GM12878 (cell line): Measurements from ENCODE around the gene MYH9. TPM values are rescaled to one million over a fixed set of nuclear protein-coding genes. Genes with fewer than 3 reads are reported as not detected.

Experiments
- CBFB ChIP-seq: IDR thresholded peaks from 2 replicates; pipeline ENCODE4 v1.6.1; 2016; ENCODE audit warnings: antibody characterized with exemption, low read depth
- ETV6 ChIP-seq, 2 experiments: fragments of 450-650 bp in 1 of 2; IDR thresholded peaks in 1 of 2; conservative IDR thresholded peaks in 1 of 2; 2 replicates each; pipeline ENCODE4 v1.6.1; 2014; ENCODE audit warnings: antibody characterized with exemption in 1 of 2, borderline replicate concordance in 1 of 2, low read depth in 1 of 2, mild to moderate bottlenecking in 1 of 2, moderate library complexity in 1 of 2
- HDAC2 ChIP-seq: fragments of 200-600 bp; sonication (generic); IDR thresholded peaks from 2 replicates; pipeline ENCODE4 v1.6.1; 2017
- KAT2A ChIP-seq: conservative IDR thresholded peaks from 2 replicates; pipeline ENCODE4 v1.6.1; 2011; ENCODE audit warnings: low read depth, low read length; ENCODE audit not compliant: control insufficient read depth
- KDM1A ChIP-seq: fragments of 200-600 bp; sonication (generic); IDR thresholded peaks from 2 replicates; pipeline ENCODE4 v1.6.1; 2016; ENCODE audit warnings: borderline replicate concordance
- LARP7 ChIP-seq: fragments of 450-650 bp; IDR thresholded peaks from 2 replicates; pipeline ENCODE4 v1.6.1; 2017; ENCODE audit warnings: mild to moderate bottlenecking
- MTA3 ChIP-seq: IDR thresholded peaks from 2 replicates; pipeline ENCODE4 v1.6.1; 2012; ENCODE audit warnings: low read length, inconsistent platforms, borderline replicate concordance
- NR2F1 ChIP-seq: fragments of 450-650 bp; conservative IDR thresholded peaks from 2 replicates; pipeline ENCODE4 v1.6.1; 2017; ENCODE audit warnings: mild to moderate bottlenecking
- RB1 ChIP-seq: fragments of 450-650 bp; formaldehyde crosslinking; IDR thresholded peaks from 2 replicates; pipeline ENCODE4 v1.6.1; 2017; ENCODE audit warnings: mild to moderate bottlenecking, borderline replicate concordance
- RBBP5 ChIP-seq: fragments of 200-600 bp; sonication (generic); conservative IDR thresholded peaks from 2 replicates; pipeline ENCODE4 v1.6.1; 2016
- SIN3A ChIP-seq: IDR thresholded peaks from 2 replicates; pipeline ENCODE4 v1.6.1; 2012; ENCODE audit warnings: low read depth, low read length, improper control_type of control experiment
- SREBF2 ChIP-seq: IDR thresholded peaks from 2 replicates; pipeline ENCODE4 v1.6.1; 2012; ENCODE audit warnings: mild to moderate bottlenecking, low read length
- STAT1 ChIP-seq: fragments of 450-650 bp; conservative IDR thresholded peaks from 2 replicates; pipeline ENCODE4 v1.6.1; 2014; ENCODE audit warnings: antibody characterized with exemption, mild to moderate bottlenecking
- TCF12 ChIP-seq: IDR thresholded peaks from 2 replicates; pipeline ENCODE4 v1.6.1; 2011; ENCODE audit warnings: low read depth, mild to moderate bottlenecking, low read length
- ZNF274 ChIP-seq: IDR thresholded peaks from one replicate; pipeline ENCODE4 v1.8.0; 2011; ENCODE audit not compliant: insufficient read length, insufficient read depth
- polyA plus RNA-seq, 11 experiments: library from polyadenylated mRNA; depleted of rRNA in 4 of 11; unstranded in 6 of 11; stranded (reverse) in 5 of 11; fragments of >200 nt; fragmentation: Nextera tagmentation in 4 of 11; fragmentation: Illumina TruSeq in 1 of 11; extraction: Ambion mirVana in 4 of 11; extraction: Trizol in 1 of 11; gene quantifications; 1 replicate in 1 of 11; 2 replicates in 10 of 11; pipeline versions ENCODE4 v1.2.1 to v1.2.3, GENCODE V29; 2011 to 2016; ENCODE audit warnings: inconsistent platforms in 2 of 11, missing spikeins in 2 of 11, low read depth in 1 of 11
- total RNA-seq, 4 experiments: library from RNA; depleted of rRNA in 3 of 4; stranded (reverse); fragments of >200 nt in 3 of 4; fragmentation: Illumina TruSeq in 1 of 4; extraction: Trizol in 1 of 4; gene quantifications; 2 replicates each; pipeline versions ENCODE4 v1.2.1 to v1.2.3, GENCODE V29; 2013 to 2021
- TF ChIP-seq, protein P1 (sequence below): fragments of 450-650 bp; IDR thresholded peaks from 2 replicates; pipeline ENCODE4 v1.6.1; 2018; ENCODE audit warnings: borderline replicate concordance, mild to moderate bottlenecking; ENCODE audit not compliant: partially characterized antibody
- TF ChIP-seq, protein P2 (sequence below): fragments of 450-650 bp; IDR thresholded peaks from 2 replicates; pipeline ENCODE4 v1.6.1; 2014; ENCODE audit warnings: mild to moderate bottlenecking
- TF ChIP-seq, protein P3 (sequence below): fragments of 450-650 bp; IDR thresholded peaks from 2 replicates; pipeline ENCODE4 v1.6.1; 2017; ENCODE audit warnings: borderline replicate concordance
- TF ChIP-seq, protein P4 (sequence below): IDR thresholded peaks from 2 replicates; pipeline ENCODE4 v1.6.1; 2012; ENCODE audit warnings: low read depth, low read length, improper control_type of control experiment
- TF ChIP-seq, protein P5 (sequence below): fragments of 450-650 bp; IDR thresholded peaks from 2 replicates; pipeline ENCODE4 v1.6.1; 2017; ENCODE audit warnings: low read depth, mild to moderate bottlenecking, moderate library complexity
- TF ChIP-seq, protein P6 (sequence below): fragments of 450-650 bp; IDR thresholded peaks from 2 replicates; pipeline ENCODE4 v1.6.1; 2017; ENCODE audit warnings: mild to moderate bottlenecking

MYH9 gene
- total and polyA plus RNA-seq, 10 of the 15 experiments (the other 5 are each of a cell fraction or from before 2014, with no cell fraction given) = 5.1 to 525 (median 145) TPM

DNA sequence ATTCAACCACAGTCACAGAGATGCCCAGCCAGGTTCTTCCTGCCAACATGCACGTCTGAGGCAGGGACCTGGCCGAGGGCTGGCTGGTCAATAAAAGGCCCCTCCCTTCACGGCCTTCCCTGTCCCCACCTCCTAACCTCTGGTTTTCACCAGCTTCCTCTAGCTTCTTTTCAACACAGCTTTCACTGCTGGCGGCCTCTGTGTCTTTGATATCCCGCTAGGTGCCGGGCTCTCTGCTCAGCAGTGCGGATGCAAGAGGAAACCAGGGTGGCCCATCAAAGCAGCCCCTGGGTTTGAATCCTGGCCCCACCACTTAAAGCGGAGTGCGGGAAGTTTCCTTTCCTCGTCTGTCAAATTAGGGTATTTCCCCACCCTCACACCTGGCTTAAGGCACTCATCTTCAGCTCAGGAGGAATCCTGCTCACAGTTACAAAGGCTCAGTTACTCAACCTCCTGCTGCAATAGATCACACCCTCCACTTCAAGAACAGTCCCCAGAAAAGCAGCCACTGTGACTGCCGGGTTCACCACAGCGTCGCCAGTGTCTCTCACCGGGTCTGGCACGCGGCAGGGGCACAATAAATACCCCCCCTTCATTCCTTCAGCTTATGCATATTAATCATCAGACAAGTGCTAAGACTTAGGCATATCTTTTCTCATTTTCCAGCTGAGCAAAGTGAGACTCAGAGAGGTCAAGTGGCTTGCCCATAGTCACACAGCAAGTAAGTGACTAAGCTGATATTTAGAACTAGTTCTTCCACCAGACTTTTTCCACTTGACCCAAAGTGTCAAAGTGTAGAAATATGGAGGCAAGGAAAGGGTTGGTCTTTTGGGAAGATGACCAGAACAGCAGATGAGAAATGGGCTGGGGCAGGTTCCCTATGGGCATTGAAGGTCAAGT is 48.0 kb upstream of the MYH9 start (continued):
- TF ChIP-seq ZNF274 (no peak), NR2F1 (no peak; the same call in 1 of the 2 replicates), KAT2A (no peak), STAT1 (no peak), HDAC2 (no peak), MTA3 (no peak), ETV6 (conservative IDR thresholded peaks at IDR 0.05 in 1 of 2, IDR thresholded peaks at IDR 0.05 in 1 of 2; ENCODE audit: borderline replicate concordance in 1 of 2, low read depth in 1 of 2) (no peak), SIN3A (no peak), SREBF2 (no peak), RB1 (no peak), CBFB (no peak), RBBP5 (no peak), TCF12 (peak; percentile 54; the same call in 1 of the 2 replicates), KDM1A (no peak), LARP7 (no peak)
- TF ChIP-seq, protein P1, sequence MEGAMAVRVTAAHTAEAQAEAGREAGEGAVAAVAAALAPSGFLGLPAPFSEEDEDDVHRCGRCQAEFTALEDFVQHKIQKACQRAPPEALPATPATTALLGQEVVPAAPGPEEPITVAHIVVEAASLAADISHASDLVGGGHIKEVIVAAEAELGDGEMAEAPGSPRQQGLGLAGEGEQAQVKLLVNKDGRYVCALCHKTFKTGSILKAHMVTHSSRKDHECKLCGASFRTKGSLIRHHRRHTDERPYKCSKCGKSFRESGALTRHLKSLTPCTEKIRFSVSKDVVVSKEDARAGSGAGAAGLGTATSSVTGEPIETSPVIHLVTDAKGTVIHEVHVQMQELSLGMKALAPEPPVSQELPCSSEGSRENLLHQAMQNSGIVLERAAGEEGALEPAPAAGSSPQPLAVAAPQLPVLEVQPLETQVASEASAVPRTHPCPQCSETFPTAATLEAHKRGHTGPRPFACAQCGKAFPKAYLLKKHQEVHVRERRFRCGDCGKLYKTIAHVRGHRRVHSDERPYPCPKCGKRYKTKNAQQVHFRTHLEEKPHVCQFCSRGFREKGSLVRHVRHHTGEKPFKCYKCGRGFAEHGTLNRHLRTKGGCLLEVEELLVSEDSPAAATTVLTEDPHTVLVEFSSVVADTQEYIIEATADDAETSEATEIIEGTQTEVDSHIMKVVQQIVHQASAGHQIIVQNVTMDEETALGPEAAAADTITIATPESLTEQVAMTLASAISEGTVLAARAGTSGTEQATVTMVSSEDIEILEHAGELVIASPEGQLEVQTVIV = no peak
- TF ChIP-seq, protein P2, sequence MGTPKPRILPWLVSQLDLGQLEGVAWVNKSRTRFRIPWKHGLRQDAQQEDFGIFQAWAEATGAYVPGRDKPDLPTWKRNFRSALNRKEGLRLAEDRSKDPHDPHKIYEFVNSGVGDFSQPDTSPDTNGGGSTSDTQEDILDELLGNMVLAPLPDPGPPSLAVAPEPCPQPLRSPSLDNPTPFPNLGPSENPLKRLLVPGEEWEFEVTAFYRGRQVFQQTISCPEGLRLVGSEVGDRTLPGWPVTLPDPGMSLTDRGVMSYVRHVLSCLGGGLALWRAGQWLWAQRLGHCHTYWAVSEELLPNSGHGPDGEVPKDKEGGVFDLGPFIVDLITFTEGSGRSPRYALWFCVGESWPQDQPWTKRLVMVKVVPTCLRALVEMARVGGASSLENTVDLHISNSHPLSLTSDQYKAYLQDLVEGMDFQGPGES = no peak
- TF ChIP-seq, protein P3, sequence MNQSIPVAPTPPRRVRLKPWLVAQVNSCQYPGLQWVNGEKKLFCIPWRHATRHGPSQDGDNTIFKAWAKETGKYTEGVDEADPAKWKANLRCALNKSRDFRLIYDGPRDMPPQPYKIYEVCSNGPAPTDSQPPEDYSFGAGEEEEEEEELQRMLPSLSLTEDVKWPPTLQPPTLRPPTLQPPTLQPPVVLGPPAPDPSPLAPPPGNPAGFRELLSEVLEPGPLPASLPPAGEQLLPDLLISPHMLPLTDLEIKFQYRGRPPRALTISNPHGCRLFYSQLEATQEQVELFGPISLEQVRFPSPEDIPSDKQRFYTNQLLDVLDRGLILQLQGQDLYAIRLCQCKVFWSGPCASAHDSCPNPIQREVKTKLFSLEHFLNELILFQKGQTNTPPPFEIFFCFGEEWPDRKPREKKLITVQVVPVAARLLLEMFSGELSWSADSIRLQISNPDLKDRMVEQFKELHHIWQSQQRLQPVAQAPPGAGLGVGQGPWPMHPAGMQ = no peak; the same call in 1 of the 2 replicates
- TF ChIP-seq, protein P4, sequence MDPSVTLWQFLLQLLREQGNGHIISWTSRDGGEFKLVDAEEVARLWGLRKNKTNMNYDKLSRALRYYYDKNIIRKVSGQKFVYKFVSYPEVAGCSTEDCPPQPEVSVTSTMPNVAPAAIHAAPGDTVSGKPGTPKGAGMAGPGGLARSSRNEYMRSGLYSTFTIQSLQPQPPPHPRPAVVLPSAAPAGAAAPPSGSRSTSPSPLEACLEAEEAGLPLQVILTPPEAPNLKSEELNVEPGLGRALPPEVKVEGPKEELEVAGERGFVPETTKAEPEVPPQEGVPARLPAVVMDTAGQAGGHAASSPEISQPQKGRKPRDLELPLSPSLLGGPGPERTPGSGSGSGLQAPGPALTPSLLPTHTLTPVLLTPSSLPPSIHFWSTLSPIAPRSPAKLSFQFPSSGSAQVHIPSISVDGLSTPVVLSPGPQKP = no peak
- TF ChIP-seq, protein P5, sequence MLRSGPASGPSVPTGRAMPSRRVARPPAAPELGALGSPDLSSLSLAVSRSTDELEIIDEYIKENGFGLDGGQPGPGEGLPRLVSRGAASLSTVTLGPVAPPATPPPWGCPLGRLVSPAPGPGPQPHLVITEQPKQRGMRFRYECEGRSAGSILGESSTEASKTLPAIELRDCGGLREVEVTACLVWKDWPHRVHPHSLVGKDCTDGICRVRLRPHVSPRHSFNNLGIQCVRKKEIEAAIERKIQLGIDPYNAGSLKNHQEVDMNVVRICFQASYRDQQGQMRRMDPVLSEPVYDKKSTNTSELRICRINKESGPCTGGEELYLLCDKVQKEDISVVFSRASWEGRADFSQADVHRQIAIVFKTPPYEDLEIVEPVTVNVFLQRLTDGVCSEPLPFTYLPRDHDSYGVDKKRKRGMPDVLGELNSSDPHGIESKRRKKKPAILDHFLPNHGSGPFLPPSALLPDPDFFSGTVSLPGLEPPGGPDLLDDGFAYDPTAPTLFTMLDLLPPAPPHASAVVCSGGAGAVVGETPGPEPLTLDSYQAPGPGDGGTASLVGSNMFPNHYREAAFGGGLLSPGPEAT = peak; percentile 46; the same call in 1 of the 2 replicates
- TF ChIP-seq, protein P6, sequence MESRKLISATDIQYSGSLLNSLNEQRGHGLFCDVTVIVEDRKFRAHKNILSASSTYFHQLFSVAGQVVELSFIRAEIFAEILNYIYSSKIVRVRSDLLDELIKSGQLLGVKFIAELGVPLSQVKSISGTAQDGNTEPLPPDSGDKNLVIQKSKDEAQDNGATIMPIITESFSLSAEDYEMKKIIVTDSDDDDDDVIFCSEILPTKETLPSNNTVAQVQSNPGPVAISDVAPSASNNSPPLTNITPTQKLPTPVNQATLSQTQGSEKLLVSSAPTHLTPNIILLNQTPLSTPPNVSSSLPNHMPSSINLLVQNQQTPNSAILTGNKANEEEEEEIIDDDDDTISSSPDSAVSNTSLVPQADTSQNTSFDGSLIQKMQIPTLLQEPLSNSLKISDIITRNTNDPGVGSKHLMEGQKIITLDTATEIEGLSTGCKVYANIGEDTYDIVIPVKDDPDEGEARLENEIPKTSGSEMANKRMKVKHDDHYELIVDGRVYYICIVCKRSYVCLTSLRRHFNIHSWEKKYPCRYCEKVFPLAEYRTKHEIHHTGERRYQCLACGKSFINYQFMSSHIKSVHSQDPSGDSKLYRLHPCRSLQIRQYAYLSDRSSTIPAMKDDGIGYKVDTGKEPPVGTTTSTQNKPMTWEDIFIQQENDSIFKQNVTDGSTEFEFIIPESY = no peak
